ENCODE results near the gene VASN.

DNA sequence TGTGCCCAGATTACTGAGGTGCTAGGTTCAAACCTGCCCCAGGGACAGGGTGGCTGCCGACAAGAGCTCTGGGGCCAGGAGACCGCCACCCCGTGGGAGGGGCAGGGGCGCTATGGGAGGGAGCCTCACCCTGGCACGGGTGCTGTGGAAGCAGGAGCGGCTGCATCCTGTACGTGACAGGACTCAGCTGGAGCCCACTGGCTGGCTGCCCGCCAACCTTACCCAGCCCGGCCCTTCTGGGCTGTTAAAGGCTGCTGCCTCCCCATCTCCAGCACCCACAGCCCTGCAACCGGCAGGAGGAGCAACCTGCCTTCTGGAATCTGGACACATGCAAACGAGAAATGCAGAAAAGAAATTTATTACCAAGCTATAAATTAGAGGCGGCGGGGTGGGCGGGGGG, 31.7 kb upstream of the VASN start:
- TF ChIP-seq CTCF (IDR thresholded peaks at IDR 0.05) (no peak), POLR2AphosphoS5 (IDR thresholded peaks at IDR 0.05) (no peak)

Data from breast epithelium (tissue), 3 donors.